Lung microvascular endothelial cell (primary cell): Measurements from ENCODE around the gene ARL15. TPM values are rescaled to one million over a fixed set of nuclear protein-coding genes. Genes with fewer than 3 reads are reported as not detected.
"Not testable (repeated sequence)": the region's sequence is repeated elsewhere in the genome, so short reads cannot be mapped to it uniquely, and the experiment has no call there.

Experiments used
- DNase-seq, 2 donors: peaks; one replicate each; pipeline versions ENCODE4 v3.0.0 to v3.0.0-alpha.2; 2010; ENCODE audit warnings: low read depth in 2 of 2
- total RNA-seq: library from RNA; depleted of rRNA; stranded (reverse); fragments of >200 nt; gene quantifications from 2 replicates; pipeline ENCODE4 v1.2.1, GENCODE V29; 2014

The ARL15 gene
- total RNA-seq, 1 donor from 2014 or later, result 44.6 TPM

GRCh38 chr5:54103871-54104270 lies 206.5 kb downstream of the ARL15 start:
- peak in 1 of 2 donors; percentile 4 for DNase-seq

- no peak for DNase-seq
Observed at GRCh38 chr5:54098267-54098666, 212.1 kb downstream of the ARL15 start.

GRCh38 chr5:54095969-54096368 lies 214.4 kb downstream of the ARL15 start:
- DNase-seq, result no peak

- no peak for DNase-seq
Observed at GRCh38 chr5:54094706-54095105, 215.7 kb downstream of the ARL15 start.

GRCh38 chr5:54093861-54094260 lies 216.5 kb downstream of the ARL15 start:
- DNase-seq, result no peak

GRCh38 chr5:54093081-54093492 lies 217.3 kb downstream of the ARL15 start:
- DNase-seq, result no peak

GRCh38 chr5:54091307-54092130 lies 218.9 kb downstream of the ARL15 start:
- peak in 1 of 2 donors; percentile 40 for DNase-seq

GRCh38 chr5:54090495-54091120 lies 219.8 kb downstream of the ARL15 start:
- DNase-seq, result peak; percentile 18 to 45

GRCh38 chr5:54088081-54088480 lies 222.3 kb downstream of the ARL15 start:
- peak in 1 of 2 donors; percentile 51 for DNase-seq

- peak; percentile 72 to 87 for DNase-seq
Observed at GRCh38 chr5:54087436-54087835, 222.9 kb downstream of the ARL15 start.

- no peak for DNase-seq
Observed at GRCh38 chr5:54086191-54086590, 224.2 kb downstream of the ARL15 start.

- DNase-seq, result no peak
Observed at GRCh38 chr5:54084696-54085095, 225.7 kb downstream of the ARL15 start.

- peak in 1 of 2 donors; percentile 4 for DNase-seq
Observed at GRCh38 chr5:54083851-54084250, 226.5 kb downstream of the ARL15 start.

GRCh38 chr5:54083245-54083644 lies 227.1 kb downstream of the ARL15 start:
- no peak for DNase-seq

GRCh38 chr5:54081415-54081814 lies 229.0 kb downstream of the ARL15 start:
- no peak for DNase-seq

GRCh38 chr5:54080831-54081230 lies 229.5 kb downstream of the ARL15 start:
- DNase-seq, result no peak

- DNase-seq, result no peak
Observed at GRCh38 chr5:54073735-54074134, 236.6 kb downstream of the ARL15 start.

GRCh38 chr5:54073131-54073530 lies 237.2 kb downstream of the ARL15 start:
- DNase-seq, result no peak

GRCh38 chr5:54066433-54066832 lies 243.9 kb downstream of the ARL15 start:
- no peak for DNase-seq

- DNase-seq, result peak in 1 of 2 donors; percentile 29
Observed at GRCh38 chr5:54063817-54064216, 246.6 kb downstream of the ARL15 start.

GRCh38 chr5:54062958-54063357 lies 247.4 kb downstream of the ARL15 start:
- DNase-seq, result peak in 1 of 2 donors; percentile 65

- DNase-seq, result not testable (repeated sequence)
Observed at GRCh38 chr5:54060919-54061318, 249.5 kb downstream of the ARL15 start.

GRCh38 chr5:54049963-54050362 lies 260.4 kb downstream of the ARL15 start:
- no peak for DNase-seq
